Vagina (tissue), 2 donors: ENCODE measurements around the gene FGF10. TPM values are rescaled to one million over a fixed set of nuclear protein-coding genes. Genes with fewer than 3 reads are reported as not detected.

Experiments used
- DNase-seq, 2 donors: peaks; one replicate each; pipeline ENCODE4 v3.0.0-alpha.2; 2017; ENCODE audit errors: extremely low spot score in 2 of 2
- H3K27ac ChIP-seq: fragments of 200-600 bp; sonication (generic); one replicate; pipeline ENCODE4 v1.5.1; 2019
- H3K27me3 ChIP-seq: fragments of 200-600 bp; sonication (generic); one replicate; pipeline ENCODE4 v1.5.1; 2019
- H3K36me3 ChIP-seq, 2 donors: fragments of 200-600 bp; sonication (generic); one replicate each; pipeline ENCODE4 v1.5.1; 2017 to 2019
- H3K4me1 ChIP-seq: fragments of 200-600 bp; sonication (generic); one replicate; pipeline ENCODE4 v1.5.1; 2019
- H3K4me3 ChIP-seq, 2 donors: fragments of 200-600 bp; sonication (generic); 1 replicate in 1 of 2; 2 replicates in 1 of 2; pipeline ENCODE4 v1.5.1; 2016 to 2019
- H3K9me3 ChIP-seq: fragments of 200-600 bp; sonication (generic); one replicate; pipeline ENCODE4 v1.5.1; 2019
- POLR2A ChIP-seq, 2 donors: fragments of 450-650 bp; IDR thresholded peaks; one replicate each; pipeline ENCODE4 v1.6.1; 2017; ENCODE audit warnings: antibody characterized with exemption in 2 of 2, mild to moderate bottlenecking in 2 of 2, moderate library complexity in 2 of 2
- POLR2AphosphoS5 ChIP-seq, 2 donors: sonication (generic); formaldehyde crosslinking; IDR thresholded peaks; one replicate each; pipeline ENCODE4 v1.9.0; 2017; ENCODE audit warnings: antibody characterized with exemption in 2 of 2, mild to moderate bottlenecking in 2 of 2, low read depth in 1 of 2; ENCODE audit not compliant: insufficient read depth in 1 of 2
- intact Hi-C: fragments of 100-400 bp; cut with DNase I; formaldehyde crosslinking; loops from one replicate; pipeline ENCODE4 v1.15.1; 2023
- total RNA-seq: library from RNA; depleted of rRNA; stranded (reverse); fragments of >200 nt; gene quantifications from one replicate; pipeline ENCODE4 v1.2.3, GENCODE V29; 2016
- TF ChIP-seq, protein P1 (sequence below), 3 experiments: fragments of 450-650 bp in 2 of 3; fragments of 200-600 bp in 1 of 3; sonication (generic) in 1 of 3; IDR thresholded peaks; one replicate each; pipeline ENCODE4 v1.5.1; 2017 to 2019; ENCODE audit warnings: antibody characterized with exemption in 3 of 3, mild to moderate bottlenecking in 2 of 3, moderate library complexity in 2 of 3

The FGF10 gene
- total RNA-seq, 1 donor from 2014 or later: 41.3 TPM

DNA sequence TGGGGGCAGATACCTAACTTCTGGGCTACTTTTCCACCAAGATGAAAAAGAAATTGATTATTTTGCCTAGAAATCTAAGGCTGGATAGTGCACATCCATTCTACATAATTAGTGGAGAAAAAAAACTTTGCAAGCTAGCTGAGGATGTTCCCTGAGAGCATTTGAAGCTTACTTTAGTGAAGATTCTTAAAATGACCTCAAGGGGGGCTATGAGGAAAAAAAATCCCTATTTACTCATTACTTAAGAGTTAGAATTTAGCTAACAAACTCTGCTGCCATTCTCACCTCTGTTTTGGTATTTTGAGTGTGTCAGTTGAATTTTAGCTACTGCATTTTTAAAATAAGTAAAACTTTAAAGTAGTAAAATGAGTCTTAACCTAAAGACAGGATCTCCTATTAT lies 9.2 kb upstream of the FGF10 start:
- TF ChIP-seq, protein P1, sequence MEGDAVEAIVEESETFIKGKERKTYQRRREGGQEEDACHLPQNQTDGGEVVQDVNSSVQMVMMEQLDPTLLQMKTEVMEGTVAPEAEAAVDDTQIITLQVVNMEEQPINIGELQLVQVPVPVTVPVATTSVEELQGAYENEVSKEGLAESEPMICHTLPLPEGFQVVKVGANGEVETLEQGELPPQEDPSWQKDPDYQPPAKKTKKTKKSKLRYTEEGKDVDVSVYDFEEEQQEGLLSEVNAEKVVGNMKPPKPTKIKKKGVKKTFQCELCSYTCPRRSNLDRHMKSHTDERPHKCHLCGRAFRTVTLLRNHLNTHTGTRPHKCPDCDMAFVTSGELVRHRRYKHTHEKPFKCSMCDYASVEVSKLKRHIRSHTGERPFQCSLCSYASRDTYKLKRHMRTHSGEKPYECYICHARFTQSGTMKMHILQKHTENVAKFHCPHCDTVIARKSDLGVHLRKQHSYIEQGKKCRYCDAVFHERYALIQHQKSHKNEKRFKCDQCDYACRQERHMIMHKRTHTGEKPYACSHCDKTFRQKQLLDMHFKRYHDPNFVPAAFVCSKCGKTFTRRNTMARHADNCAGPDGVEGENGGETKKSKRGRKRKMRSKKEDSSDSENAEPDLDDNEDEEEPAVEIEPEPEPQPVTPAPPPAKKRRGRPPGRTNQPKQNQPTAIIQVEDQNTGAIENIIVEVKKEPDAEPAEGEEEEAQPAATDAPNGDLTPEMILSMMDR (IDR thresholded peaks at IDR 0.05): no peak
- no peak for TF ChIP-seq POLR2AphosphoS5 (IDR thresholded peaks at IDR 0.05; ENCODE audit: insufficient read depth in 1 of 2, low read depth in 1 of 2)
- TF ChIP-seq POLR2A (IDR thresholded peaks at IDR 0.05): no peak
- no peak overlapping the region for H3K27ac ChIP-seq
- H3K4me3 ChIP-seq: no peak overlapping the region
- H3K4me1 ChIP-seq: peaks cover 5% of the 10 kb centered on the region
- no peaks in the 10 kb centered on the region for H3K36me3 ChIP-seq
- no peaks in the 10 kb centered on the region for H3K9me3 ChIP-seq
- intact Hi-C loops: no loop called here
- no peaks in the 10 kb centered on the region for H3K27me3 ChIP-seq
- no peak for DNase-seq

DNA sequence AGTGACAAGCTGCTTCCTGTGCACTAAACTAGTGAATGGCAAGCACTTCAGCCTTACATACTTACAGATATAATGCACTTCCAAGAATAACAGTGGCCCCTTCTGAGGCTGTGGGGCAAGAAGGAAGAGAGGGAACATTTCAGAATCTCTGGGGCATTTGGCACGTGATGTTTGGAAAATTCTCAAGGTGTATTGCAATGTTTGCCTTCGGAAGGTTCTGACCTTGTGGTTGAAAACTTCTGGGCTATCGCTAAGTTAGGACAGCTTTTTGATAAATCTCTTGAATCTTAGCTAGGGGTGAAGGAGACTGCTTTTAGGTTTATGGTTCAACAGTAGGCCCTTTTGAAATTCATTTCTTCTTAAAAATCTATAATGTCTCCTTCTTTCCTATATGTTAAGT lies 7.1 kb upstream of the FGF10 start:
- no peaks in the 10 kb centered on the region for H3K36me3 ChIP-seq
- no peaks in the 10 kb centered on the region for H3K27me3 ChIP-seq
- intact Hi-C loops: no loop called here
- no peak overlapping the region for H3K4me3 ChIP-seq
- TF ChIP-seq, protein P1 (IDR thresholded peaks at IDR 0.05): no peak
- TF ChIP-seq POLR2AphosphoS5 (IDR thresholded peaks at IDR 0.05; ENCODE audit: insufficient read depth in 1 of 2, low read depth in 1 of 2) (no peak), POLR2A (IDR thresholded peaks at IDR 0.05) (no peak)
- peaks cover 5% of the 10 kb centered on the region for H3K4me1 ChIP-seq
- no peak for DNase-seq
- no peak overlapping the region for H3K27ac ChIP-seq
- H3K9me3 ChIP-seq: no peaks in the 10 kb centered on the region

DNA sequence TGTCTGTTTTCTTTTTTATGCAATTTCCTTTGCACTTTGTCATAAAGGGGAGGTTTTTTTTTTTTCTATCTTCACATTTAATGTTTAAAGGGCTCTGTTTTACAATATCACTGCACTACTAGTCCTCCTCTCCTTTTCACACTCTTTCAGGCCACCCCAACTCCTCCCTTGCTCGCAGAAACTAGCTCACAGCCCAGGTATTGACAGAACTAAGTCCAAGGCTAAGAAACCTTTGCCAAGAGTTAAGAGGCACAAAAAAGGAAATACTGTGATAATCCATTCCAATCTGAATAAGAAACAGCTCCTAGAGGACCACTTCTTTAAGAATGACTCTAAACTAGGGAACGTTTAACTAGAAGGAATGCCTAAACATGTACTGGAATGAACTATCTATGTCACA lies 1.1 kb upstream of the FGF10 start:
- Histone ChIP-seq H3K4me3 (peak overlapping the region; percentile 50 to 53), H3K36me3 (no peaks in the 10 kb centered on the region), H3K27ac (peak overlapping the region; percentile 88), H3K27me3 (no peaks in the 10 kb centered on the region), H3K9me3 (no peaks in the 10 kb centered on the region), H3K4me1 (peaks cover 7% of the 10 kb centered on the region)
- no peak for DNase-seq
- TF ChIP-seq, protein P1 (IDR thresholded peaks at IDR 0.05): no peak
- TF ChIP-seq POLR2AphosphoS5 (IDR thresholded peaks at IDR 0.05; ENCODE audit: insufficient read depth in 1 of 2, low read depth in 1 of 2): no peak
- TF ChIP-seq POLR2A (IDR thresholded peaks at IDR 0.05): no peak
- intact Hi-C loops: no loop called here

DNA sequence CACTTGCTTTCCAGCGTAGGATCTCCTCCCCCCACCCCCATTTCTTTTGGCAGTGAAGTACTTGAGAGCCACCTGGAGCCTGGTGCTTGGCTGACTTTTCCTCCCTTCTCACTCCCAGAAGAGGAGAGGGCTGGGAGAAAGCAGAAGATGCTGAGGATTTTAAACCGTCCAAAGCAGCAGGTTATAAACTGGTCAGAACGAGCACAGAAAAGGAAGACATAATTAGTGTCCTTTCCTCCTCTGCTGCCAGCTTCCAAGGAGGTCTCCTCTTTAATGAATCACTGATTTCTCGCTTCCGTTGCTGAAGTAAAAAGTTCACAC lies 563 bp upstream of the FGF10 start:
- Histone ChIP-seq H3K36me3 (no peaks in the 10 kb centered on the region), H3K4me3 (peak overlapping the region; percentile 50 to 53), H3K27me3 (no peaks in the 10 kb centered on the region), H3K9me3 (no peaks in the 10 kb centered on the region), H3K27ac (peak overlapping the region; percentile 88), H3K4me1 (peaks cover 7% of the 10 kb centered on the region)
- intact Hi-C loops: no loop called here
- TF ChIP-seq, protein P1 (IDR thresholded peaks at IDR 0.05): no peak
- TF ChIP-seq POLR2AphosphoS5 (IDR thresholded peaks at IDR 0.05; ENCODE audit: insufficient read depth in 1 of 2, low read depth in 1 of 2) (no peak), POLR2A (IDR thresholded peaks at IDR 0.05) (no peak)
- DNase-seq: no peak

DNA sequence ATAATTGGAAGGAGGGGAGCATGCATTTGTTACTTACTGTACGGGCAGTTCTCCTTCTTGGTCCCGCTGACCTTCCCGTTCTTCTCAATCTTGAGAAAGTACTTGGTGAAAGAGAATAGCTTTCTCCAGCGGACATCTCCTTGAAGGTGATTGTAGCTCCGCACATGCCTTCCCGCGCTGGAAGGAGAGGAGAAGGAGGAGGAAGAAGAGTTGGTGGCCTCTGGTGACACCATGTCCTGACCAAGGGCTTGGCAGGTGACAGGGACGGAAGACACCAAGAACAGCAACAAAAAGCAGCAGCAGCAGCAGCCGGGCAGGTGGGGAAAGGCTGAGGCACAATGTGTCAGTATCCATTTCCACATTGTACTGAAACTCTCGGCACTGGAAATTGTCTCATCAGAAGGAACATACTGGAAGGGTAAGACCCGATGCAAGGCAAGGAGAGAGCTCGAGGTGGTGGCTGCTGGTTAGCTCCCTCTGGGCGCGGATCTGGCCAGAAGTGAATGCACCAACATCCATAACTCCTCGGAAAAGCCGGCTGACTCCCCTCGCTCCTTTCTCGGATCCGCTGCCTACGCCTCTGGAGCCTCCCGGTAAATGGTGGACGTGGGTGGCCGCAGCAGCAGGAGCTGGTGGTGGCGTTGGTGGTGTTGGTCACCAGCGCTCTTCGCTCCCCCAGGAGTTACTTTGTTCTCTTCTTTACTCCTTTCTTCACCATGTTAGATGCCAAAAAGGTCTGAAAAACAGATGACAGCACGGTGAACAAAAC lies 715 bp downstream of the FGF10 start:
- no peaks in the 10 kb centered on the region for H3K36me3 ChIP-seq
- no peaks in the 10 kb centered on the region for H3K27me3 ChIP-seq
- peak in 1 of 2 donors; percentile 41 for TF ChIP-seq POLR2AphosphoS5 (IDR thresholded peaks at IDR 0.05; ENCODE audit: insufficient read depth in 1 of 2, low read depth in 1 of 2)
- TF ChIP-seq, protein P1 (IDR thresholded peaks at IDR 0.05): no peak
- TF ChIP-seq POLR2A (IDR thresholded peaks at IDR 0.05): no peak
- peaks cover 7% of the 10 kb centered on the region for H3K4me1 ChIP-seq
- peak in 1 of 2 donors; percentile 89 for DNase-seq
- peak overlapping the region; percentile 88 for H3K27ac ChIP-seq
- H3K9me3 ChIP-seq: no peaks in the 10 kb centered on the region
- peak overlapping the region; percentile 50 to 53 for H3K4me3 ChIP-seq
- intact Hi-C loops: no loop called here
